Right ventricle myocardium superior (tissue), 1 donor: Measurements from ENCODE around the gene WARS2. TPM values are rescaled to one million over a fixed set of nuclear protein-coding genes. Genes with fewer than 3 reads are reported as not detected.
"Not testable (repeated sequence)": the region's sequence is repeated elsewhere in the genome, so short reads cannot be mapped to it uniquely, and the experiment has no call there.

Experiments
- ATAC-seq: fragments of 200-7000 bp; cut with Tn5 transposase; one replicate; pipeline ENCODE4 v1.9.1; 2020; ENCODE audit warnings: mild to moderate bottlenecking; ENCODE audit not compliant: poor library complexity
- DNase-seq: peaks from one replicate; pipeline ENCODE4 v3.0.0-alpha.2; 2020
- intact Hi-C: fragments of 100-400 bp; cut with DNase I; formaldehyde crosslinking; loops from one replicate; pipeline ENCODE4 v1.11.2; 2022
- total RNA-seq: library from RNA; stranded (reverse); fragmentation: NEBNext Ultra II Directional; extraction: Animal tissue kit (Norgen Biotek cat#: 25700); gene quantifications from one replicate; pipeline ENCODE4 v1.2.1, GENCODE V29; 2021
- donor health status: DM: no; HTN: yes; CAD: no; lungs with severe emphysema.

WARS2 gene
- total RNA-seq, 1 donor from 2014 or later = 6.5 TPM

- intact Hi-C loops = no loop called here
- no peak for ATAC-seq
- no peak for DNase-seq
Observed at GRCh38 chr1:119143706-119144105, 3.3 kb upstream of the WARS2 start.

GRCh38 chr1:119141660-119142059, 1.2 kb upstream of the WARS2 start:
- DNase-seq (no peak), ATAC-seq (no peak)
- intact Hi-C loops = no loop called here

- intact Hi-C loops = no loop called here
- peak; percentile 50 for DNase-seq
Observed at GRCh38 chr1:119141020-119141424, 569 bp upstream of the WARS2 start.

GRCh38 chr1:119139857-119140176, 636 bp downstream of the WARS2 start:
- intact Hi-C loops = no loop called here
- ATAC-seq = peak; percentile 34
- DNase-seq = no peak

More at GRCh38 chr1:119141020-119141424, 569 bp upstream of the WARS2 start:
- no peak for ATAC-seq

- ATAC-seq (no peak), DNase-seq (no peak)
- intact Hi-C loops = no loop called here
Observed at GRCh38 chr1:119139403-119139802, 1.1 kb downstream of the WARS2 start.

- intact Hi-C loops = no loop called here
- no peak for ATAC-seq
- no peak for DNase-seq
Observed at GRCh38 chr1:119136401-119136800, 4.1 kb downstream of the WARS2 start.

GRCh38 chr1:119133987-119134386, 6.5 kb downstream of the WARS2 start:
- intact Hi-C loops = no loop called here
- no peak for DNase-seq
- no peak for ATAC-seq

GRCh38 chr1:119132179-119132578, 8.3 kb downstream of the WARS2 start:
- ATAC-seq (peak; percentile 69), DNase-seq (peak; percentile 54)
- intact Hi-C loops = no loop called here

GRCh38 chr1:119125874-119126273, 14.6 kb downstream of the WARS2 start:
- DNase-seq = no peak
- intact Hi-C loops = no loop called here
- ATAC-seq = no peak

GRCh38 chr1:119124764-119125163, 15.7 kb downstream of the WARS2 start:
- DNase-seq = no peak
- intact Hi-C loops = no loop called here
- no peak for ATAC-seq

GRCh38 chr1:119121872-119122271, 18.6 kb downstream of the WARS2 start:
- intact Hi-C loops, DNase-seq, ATAC-seq: not testable (repeated sequence)

- ATAC-seq (peak; percentile 43), DNase-seq (no peak)
- intact Hi-C loops = no loop called here
Observed at GRCh38 chr1:119116725-119117124, 23.7 kb downstream of the WARS2 start.

GRCh38 chr1:119115736-119116135, 24.7 kb downstream of the WARS2 start:
- intact Hi-C loops = no loop called here
- DNase-seq = no peak
- no peak for ATAC-seq

GRCh38 chr1:119115311-119115710, 25.1 kb downstream of the WARS2 start:
- DNase-seq = no peak
- no peak for ATAC-seq
- intact Hi-C loops = no loop called here

- intact Hi-C loops = no loop called here
- ATAC-seq = no peak
Observed at GRCh38 chr1:119114786-119115185, 25.7 kb downstream of the WARS2 start.

GRCh38 chr1:119112791-119113190, 27.7 kb downstream of the WARS2 start:
- intact Hi-C loops = no loop called here
- no peak for ATAC-seq
- DNase-seq = no peak

More at GRCh38 chr1:119114786-119115185, 25.7 kb downstream of the WARS2 start:
- DNase-seq = no peak

- ATAC-seq (no peak), DNase-seq (no peak)
- intact Hi-C loops = no loop called here
Observed at GRCh38 chr1:119112244-119112643, 28.2 kb downstream of the WARS2 start.

GRCh38 chr1:119108988-119109387, 31.5 kb downstream of the WARS2 start:
- intact Hi-C loops = no loop called here
- no peak for DNase-seq
- ATAC-seq = no peak

- no peak for ATAC-seq
- intact Hi-C loops = no loop called here
- no peak for DNase-seq
Observed at GRCh38 chr1:119103764-119104163, 36.7 kb downstream of the WARS2 start.

GRCh38 chr1:119102051-119102450, 38.4 kb downstream of the WARS2 start:
- DNase-seq = no peak
- intact Hi-C loops = no loop called here
- peak; percentile 67 for ATAC-seq

GRCh38 chr1:119101563-119101962, 38.9 kb downstream of the WARS2 start:
- intact Hi-C loops = no loop called here
- ATAC-seq (peak; percentile 86), DNase-seq (no peak)

GRCh38 chr1:119099775-119100174, 40.7 kb downstream of the WARS2 start:
- intact Hi-C loops = no loop called here
- no peak for DNase-seq
- no peak for ATAC-seq
